Pulmonary artery endothelial cell (primary cell): ENCODE data around the gene BAZ2B. TPM values are rescaled to one million over a fixed set of nuclear protein-coding genes. Genes with fewer than 3 reads are reported as not detected.

Source experiments
- DNase-seq: peaks from one replicate; pipeline ENCODE4 v3.0.0-alpha.2; 2011; ENCODE audit warnings: low read depth, low spot score
- total RNA-seq: library from RNA; depleted of rRNA; stranded (reverse); fragments of >200 nt; gene quantifications from 2 replicates; pipeline ENCODE4 v1.2.3, GENCODE V29; 2014

The BAZ2B gene
- total RNA-seq, 1 donor from 2014 or later: 76.6 TPM

DNA sequence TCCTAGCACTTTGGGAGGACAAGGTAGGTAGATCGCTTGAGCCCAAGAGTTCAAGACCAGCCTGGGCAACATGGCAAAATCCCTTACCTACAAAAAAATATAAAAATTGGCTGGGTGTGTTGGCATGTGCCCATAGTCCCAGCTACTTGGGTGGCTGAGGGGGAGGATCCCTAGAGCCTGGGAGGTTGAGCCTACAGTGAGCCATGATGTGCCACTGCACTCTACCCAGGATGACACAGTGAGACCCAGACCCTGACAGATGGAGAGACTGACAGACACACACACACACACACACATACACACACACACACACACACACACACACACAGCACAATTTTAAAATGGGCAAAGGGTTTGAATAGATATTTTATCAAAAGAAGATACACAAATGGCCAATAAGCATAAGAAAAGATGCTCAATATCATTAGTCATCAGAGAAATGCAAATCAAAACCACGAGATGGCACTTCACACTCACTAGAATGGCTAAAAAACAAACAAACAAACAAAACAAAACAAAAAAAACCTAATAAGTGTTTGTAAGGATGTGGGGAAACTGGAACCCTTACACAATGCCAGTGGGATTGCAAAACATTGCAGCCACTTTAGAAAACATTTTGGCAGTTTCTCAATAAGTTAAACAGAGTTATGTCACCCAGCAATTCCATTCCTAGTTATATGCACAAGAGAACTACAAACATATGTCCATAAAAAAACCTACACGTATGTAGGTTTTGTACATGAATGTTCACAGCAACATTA lies 42.3 kb downstream of the BAZ2B start:
- DNase-seq: no peak

DNA sequence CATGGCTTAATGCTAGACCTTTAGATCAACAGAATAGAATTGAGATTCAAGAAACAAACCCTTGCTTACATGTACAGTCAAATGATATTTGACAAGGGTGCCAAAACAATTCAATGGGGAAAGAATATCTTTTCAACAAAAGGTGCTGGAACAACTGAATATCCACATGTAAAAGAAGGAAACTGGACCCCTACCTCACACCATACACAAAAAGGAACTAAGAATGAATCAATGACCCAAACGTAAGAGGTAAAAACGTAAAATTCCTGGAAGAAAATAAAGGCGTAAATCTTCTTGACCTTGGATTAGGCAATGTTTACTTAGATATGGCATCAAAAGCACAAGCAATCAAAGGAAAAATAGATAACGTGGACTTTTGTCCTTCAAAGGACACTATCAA lies 43.1 kb downstream of the BAZ2B start:
- DNase-seq: no peak

DNA sequence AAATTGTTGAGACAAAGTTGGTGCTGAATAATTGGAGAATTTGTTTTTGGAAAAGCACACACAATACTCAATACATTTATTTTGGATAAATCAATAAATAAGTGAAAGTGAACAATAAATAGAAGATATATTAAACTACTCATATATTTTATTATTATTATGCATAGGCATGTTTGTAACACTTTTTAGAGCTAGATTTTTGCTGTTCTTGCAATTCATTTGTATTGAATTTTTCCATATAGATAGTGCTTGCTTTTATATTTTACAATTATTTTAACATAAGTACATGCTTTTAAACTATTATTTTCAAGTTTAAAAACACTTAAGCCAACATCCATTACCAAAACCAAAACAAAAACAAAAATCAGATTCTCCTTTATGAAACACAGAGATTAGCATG lies 43.9 kb downstream of the BAZ2B start:
- DNase-seq: no peak

DNA sequence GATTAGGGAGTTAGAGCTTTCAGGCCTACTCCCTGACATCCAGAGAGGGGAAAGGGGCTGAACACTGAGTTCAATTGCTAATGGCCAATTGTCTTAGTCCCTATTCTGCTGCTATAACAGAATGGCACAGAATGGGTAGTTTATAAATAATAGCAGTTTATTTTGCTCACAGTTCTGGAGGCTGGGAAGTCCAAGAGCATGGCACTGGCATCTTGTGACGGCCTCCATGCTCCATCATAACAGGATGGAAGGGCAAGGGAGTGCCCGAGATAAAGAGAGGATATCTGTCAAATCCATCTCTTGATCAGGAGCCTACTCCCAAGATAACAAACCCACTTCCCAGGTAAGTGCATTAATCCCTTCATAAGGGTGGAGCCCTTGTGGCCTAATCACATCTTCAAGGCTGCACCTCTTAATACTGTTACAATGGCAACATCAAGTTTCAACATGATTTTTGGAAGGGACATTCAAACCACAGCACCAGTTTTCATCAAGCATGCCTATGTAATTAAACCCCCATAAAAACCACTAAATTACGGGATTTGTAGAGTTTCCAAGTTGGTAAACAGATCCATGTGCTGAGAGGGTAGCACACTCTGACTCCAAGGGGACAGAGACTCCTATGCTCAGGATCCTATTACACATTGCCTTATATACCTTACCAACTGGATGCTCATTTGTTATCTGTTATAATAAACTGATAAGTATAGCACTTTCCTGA lies 44.6 kb downstream of the BAZ2B start:
- no peak for DNase-seq

DNA sequence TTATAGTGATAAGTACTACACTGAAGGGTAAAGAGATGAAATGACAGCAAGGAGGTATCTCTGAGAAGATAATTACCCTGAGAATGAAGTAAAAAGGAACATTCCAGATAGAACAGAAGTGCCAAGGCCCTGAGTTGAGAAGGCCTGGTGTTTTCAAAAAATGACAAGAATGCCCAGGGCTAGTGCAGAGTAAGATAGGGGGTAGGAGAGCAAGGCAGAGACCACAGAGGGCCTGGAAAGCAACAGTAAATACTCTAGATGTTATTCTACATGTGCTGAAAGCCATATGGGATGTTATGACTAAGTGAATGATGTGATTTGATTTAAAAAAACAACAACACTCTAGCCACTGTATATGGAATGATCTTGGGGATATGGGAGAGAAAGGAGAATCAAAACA lies 52.3 kb downstream of the BAZ2B start:
- DNase-seq: no peak

DNA sequence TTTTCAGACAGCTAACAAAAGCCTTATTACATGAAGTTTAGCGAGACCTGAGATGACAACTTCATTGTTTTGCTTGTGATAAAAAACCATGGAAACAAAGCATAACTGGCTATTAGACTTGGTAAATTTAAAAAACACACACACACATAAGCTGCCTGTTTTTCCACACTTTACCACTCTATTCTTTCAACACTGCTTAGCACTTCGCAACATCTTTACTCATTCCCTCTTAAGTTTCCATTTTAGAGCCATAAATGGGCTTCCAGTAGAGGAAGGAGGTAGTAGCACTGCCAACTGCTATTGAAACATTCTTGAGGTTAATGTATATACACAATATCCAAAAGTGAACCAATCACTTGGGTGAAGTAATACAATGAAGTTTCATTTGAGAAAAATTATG lies 54.1 kb downstream of the BAZ2B start:
- no peak for DNase-seq

DNA sequence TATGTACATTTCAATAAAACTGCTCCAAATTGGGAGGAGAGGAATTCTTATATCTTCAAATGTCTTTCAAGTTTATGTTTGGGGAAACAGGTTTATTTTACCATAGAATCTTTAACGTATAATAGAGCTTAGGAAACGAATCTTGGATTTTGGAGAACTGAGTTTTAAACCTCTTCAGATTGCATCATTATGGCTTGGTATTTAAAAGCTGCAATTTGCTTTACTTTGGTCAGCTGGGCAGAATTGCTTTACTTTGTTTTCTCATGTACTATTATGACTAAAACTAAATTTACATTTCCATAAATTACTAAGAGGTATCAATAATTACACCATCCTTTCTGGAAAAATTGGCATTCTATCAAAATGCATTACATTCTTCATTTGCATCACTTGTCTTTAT lies 54.6 kb downstream of the BAZ2B start:
- no peak for DNase-seq

DNA sequence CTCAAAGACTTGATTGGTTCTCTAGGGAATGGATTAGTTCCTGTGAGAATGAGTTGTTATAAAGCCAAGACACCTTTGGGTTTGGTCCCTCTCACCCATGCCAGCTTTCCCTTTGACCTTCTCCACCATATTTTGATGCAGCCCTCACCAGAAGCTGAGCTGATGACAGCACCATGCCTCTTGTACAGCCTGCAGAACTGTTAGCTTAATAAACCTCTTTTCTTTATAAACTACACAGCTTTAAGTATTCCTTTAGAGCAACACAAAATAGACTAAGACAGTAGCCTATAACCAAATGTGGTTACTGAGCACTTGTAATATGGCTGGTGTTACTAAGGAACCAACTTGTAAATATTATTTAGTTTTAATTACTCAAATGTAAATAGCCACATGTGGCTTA lies 55.1 kb downstream of the BAZ2B start:
- DNase-seq: no peak

DNA sequence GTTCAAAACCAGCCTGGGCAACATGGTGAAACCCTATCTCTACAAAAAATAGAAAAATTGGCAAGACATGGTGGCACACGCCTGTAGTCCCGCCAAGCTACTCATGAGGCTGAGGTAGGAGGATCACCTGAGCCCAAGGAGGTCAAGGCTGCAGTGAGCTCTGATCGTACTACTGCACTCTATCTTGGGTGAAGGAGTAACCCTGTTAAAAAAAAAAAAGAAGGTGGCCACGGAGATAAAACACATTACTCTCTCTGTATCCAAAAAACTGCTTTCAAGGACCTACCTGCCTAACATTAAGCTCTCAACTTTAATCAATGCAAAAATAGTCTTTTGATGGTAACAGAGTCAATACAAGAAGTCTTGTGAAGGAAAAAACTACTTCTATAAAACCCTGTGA lies 57.3 kb downstream of the BAZ2B start:
- DNase-seq: no peak

DNA sequence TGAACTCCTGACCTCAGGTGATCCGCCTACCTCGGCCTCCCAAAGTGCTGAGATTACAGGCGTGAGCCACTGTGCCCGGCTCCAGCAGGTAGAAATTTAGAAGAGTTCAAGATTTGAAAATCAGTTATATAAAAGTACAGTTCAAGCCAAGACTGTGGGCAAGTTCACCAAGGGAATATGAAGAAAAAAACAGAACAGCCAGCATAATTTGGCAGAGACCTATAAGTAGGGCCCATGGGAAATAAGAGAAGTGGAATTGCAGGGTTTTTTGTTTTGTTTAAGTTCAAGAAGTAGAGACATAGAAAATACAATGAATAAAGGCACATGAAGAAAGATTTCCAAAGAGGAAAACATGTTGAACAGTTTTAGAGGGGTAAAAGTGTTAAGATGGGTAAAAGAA lies 57.9 kb downstream of the BAZ2B start:
- no peak for DNase-seq

DNA sequence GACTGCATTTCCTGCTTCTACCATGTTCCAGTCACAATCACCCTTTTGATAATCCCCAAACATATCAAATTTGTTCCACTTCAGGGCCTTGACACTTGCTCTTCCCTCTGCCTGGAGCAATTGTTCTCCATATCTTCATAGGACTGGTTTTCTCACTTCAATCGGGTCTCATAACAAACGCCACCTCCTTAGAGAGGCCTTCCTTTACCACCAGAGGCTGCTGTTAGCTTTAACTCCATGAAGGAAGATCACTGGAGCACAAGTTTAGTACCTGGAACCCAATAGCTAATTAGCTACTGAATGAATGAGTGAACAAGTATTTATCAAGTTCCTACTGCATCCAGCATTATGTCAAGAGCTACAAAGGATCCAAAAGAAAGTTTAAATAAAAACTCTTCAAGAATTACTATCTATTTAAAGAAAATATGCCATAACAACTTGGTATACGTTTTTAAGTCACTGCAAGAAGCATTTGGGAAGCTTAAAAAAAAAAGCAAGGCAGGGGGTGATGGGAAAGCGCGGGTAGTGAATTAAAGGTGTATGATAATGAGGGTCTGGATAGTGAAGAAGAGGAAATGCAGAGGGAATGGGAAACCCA lies 58.8 kb downstream of the BAZ2B start:
- no peak for DNase-seq

DNA sequence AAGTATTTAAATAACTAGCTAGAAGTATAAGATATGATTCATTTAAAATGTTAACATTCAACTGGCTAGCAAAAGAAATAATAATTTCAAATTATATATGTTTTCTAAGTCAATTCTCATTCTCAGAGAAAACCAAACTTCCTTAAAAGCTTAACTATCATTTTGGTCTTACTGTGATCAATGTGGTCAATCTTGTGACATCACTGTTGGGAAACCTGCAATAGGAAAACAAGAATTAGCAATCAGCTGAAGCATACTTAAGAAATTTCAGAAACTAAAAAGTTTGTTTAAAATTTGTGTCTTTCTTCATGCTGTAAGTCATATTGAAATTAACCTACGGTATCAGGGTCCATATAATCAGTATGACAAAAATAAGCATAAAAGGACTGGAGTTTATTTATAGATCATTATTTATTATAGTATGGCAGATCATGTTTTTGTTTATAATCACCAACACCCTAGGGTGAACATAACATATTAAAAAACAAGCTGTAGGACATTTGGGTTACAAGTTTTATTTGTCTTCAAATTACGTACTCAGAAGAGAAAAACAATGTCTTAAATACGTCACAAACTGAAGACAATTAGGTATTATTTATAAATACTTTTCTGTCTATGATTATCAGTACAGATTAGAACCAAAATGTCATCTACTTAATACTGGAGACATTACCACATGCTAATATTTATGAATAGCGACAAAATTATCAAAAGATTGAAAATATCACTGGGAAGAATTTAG lies 60.5 kb downstream of the BAZ2B start:
- no peak for DNase-seq

DNA sequence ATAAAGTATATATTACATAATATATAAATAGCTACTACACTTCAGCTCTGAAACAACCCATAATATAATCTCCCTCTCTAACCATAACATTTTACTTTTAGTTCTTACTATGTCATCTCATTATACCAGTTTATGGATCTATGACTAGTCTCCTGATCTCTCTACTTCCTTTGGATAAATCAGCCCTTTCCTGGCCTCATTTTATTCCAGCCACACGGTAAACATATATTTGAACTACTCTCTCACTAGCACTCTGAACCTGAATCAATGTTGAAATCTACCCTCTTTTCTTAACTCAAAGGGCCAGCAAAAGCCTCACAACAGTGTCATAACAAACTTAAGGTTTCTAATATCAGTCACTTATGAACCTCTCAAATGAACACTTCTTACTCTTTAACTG lies 62.6 kb downstream of the BAZ2B start:
- no peak for DNase-seq

DNA sequence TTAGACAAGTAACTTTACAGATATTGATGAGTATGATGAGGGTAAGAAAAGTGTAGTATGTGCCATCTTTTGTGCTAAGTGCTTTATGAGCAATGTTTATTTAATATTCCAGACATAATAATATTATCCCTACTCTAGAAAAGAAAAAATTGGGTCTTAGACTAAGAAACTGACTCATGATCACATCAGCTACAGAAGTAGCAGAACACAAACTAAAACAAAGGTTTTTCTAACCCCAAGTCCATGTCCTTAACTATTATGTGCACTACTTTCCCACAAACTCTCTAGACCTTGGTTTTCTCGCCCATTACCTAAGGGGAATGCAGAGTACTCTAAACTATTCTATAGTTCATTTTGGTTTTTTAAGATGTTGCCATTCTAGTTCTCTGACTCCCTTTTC lies 64.5 kb downstream of the BAZ2B start:
- DNase-seq: no peak

DNA sequence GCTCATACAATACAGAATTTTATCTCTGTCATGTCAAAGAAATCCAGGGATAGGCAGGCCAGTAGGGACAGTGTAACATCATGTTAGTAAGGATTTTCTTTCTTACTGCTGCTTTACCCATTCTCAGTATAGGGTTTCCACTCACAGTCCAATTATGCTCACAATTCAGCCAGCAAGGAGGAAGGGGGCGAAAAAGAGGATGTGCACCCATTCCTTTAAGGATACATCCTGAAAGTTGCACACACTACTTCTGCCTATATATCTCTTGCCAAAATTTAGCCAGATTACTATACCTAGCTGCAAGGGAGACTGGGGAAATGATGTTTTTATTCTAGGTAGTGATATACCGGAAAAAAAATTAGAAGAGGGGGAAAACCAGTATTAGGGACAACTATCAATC lies 66.1 kb downstream of the BAZ2B start:
- DNase-seq: no peak

DNA sequence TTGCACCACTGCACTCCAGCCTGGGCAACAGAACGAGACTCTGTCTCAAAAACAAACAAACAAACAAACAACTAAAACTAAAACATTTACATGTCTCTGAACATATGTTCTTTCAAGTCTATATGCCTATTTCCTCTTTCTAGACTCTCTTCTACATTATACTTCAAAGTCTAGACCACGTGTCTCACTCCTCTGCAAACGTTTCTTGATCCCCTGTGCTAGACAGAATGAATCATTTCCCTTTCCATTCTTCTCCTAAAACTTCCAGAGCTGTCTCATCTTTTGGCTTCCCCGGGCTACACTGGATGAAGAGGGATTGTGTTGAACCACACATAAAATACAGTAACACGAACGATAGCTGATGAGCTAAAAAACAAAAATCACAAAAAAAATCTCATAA lies 67.1 kb downstream of the BAZ2B start:
- DNase-seq: peak; percentile 45

DNA sequence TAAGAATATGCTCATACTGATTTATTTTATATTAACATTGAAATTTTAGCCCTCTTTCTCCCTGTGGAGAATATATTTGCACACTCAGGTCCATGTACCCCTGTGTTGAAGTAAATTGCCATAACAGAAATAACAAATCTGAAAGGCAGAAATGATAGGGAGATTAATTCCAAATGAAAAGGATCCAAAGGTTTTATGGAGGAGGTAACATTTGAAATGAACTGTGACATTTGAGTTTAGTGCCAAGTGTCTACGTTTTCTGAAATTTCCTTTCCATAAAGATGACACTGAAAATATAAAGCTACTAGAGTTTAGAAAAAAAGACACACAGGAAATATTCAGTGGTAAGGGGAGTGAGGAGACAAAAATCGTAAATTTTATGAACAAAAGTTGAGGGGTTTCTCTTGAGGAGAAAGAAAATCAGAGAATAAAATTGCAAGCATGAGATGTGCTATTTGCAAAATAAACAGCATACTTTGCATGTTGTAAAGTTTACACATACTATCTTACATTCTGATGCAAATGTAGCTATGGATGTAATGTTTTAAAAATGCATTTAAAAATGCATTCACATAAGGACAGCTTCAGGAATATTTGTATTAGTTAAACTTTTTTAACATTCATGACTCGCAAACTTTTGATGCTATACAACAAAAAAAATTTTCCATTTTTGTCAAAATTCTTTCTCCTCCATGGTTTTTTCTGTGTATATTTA lies 69.5 kb downstream of the BAZ2B start:
- no peak for DNase-seq

DNA sequence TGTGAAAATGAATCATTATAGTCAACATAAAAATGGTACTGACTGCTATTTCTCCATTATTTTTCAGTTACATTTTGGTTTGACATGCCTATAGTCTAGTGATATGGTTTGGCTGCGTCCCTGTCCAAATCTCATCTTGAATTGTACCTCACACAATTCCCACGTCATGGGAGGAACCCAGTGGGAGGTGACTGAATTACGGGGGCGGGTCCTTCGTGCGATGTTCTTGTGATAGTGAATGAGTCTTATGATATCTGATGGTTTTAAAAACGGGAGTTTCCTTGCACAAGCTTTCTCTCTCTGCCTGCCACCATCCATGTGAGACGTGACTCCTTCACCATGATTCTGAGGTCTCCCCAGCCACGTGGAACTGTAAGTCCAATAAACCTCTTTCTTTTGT lies 70.3 kb downstream of the BAZ2B start:
- DNase-seq: no peak

DNA sequence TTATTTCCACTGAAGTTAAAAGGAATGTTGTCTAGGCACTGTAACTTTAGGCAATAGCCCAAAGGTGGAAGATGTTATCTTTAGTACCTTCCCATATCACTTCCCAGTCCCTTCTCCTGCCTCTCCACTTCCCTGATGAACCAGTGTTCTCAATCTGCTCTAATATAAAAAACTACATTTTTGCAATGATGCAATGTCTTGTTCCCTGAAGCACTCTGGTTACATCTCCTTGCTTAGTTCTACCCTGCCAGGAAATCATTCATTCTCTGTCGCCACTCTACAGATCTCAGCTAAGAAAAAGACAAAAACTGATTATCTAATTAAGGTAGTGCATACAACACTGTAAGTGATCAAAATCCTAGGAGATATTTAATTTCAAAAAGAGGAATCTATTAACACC lies 71.3 kb downstream of the BAZ2B start:
- no peak for DNase-seq

DNA sequence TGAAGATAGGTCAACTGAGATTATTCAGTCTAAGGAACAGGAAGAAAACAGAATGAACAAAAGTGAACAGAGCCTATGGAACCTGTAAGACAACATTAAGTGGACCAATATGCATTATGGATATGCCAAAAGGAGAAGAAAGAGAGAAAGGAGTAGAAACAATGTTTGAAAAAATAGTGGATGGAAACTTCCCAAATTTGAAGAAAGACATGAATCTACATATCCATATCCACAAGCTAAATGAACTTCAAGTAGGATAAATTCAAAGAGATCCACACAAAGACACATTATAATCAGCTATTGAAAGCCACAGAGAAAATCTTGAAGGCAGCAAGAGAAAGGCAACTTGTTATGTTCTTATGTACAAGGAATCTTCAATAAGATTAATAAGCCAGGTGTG lies 74.2 kb downstream of the BAZ2B start:
- no peak for DNase-seq

DNA sequence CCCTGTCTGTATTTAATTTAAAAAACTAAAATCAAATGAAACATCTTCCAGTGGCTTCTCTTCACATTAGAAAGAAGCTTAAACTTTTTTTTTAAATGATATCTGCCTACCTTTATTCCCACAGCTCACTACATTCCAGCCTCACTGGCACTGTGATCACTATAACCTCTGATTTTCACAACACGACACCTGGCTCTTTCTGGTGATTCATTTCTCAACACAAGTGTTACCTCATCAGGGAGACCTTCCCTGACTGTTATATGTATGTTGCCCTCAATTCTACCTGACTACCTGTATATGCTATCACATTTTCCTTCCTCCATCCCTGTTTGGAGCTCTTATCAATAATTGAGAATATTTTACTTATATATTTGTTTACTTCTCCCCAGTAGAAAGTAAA lies 76.6 kb downstream of the BAZ2B start:
- no peak for DNase-seq

DNA sequence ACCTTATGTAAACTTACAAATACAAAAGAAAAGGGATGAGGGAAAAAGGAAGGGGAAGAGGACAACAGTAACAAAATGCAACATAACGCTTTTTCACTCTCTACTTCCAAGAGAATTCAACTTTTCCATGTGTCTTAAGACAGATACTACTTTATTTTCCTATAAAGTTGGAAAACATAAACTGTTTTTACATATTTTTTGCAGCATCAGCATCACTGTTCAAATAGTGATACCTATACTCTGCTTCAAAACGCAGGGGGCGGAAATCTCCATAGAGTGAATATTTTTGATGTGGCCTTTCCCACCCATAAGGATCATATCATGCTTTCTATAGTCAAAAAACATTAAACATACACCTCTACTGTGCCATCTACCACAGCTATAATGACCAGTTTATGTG lies 77.5 kb downstream of the BAZ2B start:
- DNase-seq: no peak
